Chondrocyte (in vitro differentiated cells): ENCODE measurements around the gene GNG2. TPM values are rescaled to one million over a fixed set of nuclear protein-coding genes. Genes with fewer than 3 reads are reported as not detected.
"Not testable (repeated sequence)": the region's sequence is repeated elsewhere in the genome, so short reads cannot be mapped to it uniquely, and the experiment has no call there.

ENCODE experiments used
- DNase-seq: peaks from one replicate; pipeline ENCODE4 v3.0.0; 2021; ENCODE audit warnings: mixed read lengths, low spot score
- H3K27ac Mint-ChIP-seq: one replicate; pipeline ENCODE4 v1.8.0; 2021; ENCODE audit warnings: mild to moderate bottlenecking, moderate library complexity, mixed read lengths; ENCODE audit not compliant: unreplicated experiment
- H3K27me3 Mint-ChIP-seq: 2 replicates; pipeline ENCODE4 v1.8.0; 2021; ENCODE audit warnings: low read depth, mixed read lengths
- H3K36me3 Mint-ChIP-seq: 2 replicates; pipeline ENCODE4 v1.8.0; 2021; ENCODE audit warnings: low read depth, mixed read lengths
- H3K4me1 Mint-ChIP-seq: 2 replicates; pipeline ENCODE4 v1.8.0; 2021; ENCODE audit warnings: low read depth, mild to moderate bottlenecking, mixed read lengths
- H3K4me3 Mint-ChIP-seq: one replicate; pipeline ENCODE4 v1.8.0; 2021; ENCODE audit warnings: mild to moderate bottlenecking, moderate library complexity, mixed read lengths; ENCODE audit not compliant: unreplicated experiment
- H3K9me3 Mint-ChIP-seq: 2 replicates; pipeline ENCODE4 v1.8.0; 2021; ENCODE audit warnings: low read depth, mixed read lengths
- total RNA-seq: library from RNA; stranded (reverse); gene quantifications from 3 replicates; pipeline ENCODE4 v1.2.1, GENCODE V29; 2021
- TF ChIP-seq, protein P1 (sequence below): fragments of 200-600 bp; sonication (generic); IDR thresholded peaks from 2 replicates; pipeline ENCODE4 v1.5.0; 2021; ENCODE audit warnings: antibody characterized with exemption, mild to moderate bottlenecking, moderate library complexity

Gene GNG2
- total RNA-seq, 1 donor from 2014 or later: 2.4 TPM

DNA sequence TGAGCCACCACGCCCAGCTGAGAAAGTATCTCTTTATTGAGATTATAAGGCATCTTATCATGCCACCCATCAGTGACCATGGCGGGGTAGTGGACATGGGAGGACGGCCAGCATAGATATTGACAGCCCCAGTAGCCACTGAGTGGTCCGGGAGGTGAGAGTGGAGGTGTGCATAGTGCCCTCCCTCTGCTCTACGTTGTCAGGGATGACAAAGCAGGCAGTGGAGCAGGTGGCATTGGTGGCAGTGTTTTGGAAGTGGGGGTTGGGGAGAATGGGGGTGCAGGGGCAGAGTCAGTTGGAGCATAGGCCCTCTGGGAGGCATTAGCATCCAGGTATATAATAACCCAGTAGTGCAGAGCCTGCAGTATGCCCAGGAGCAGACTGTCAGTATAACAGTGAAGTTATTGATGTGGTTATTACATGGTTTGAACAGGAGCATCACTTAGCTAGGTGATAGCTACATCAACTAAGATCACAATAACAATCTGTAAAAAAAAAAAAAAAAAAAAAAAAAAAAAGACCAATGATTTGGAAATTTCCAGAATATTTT is 41.1 kb downstream of the GNG2 start:
- Mint-ChIP-seq H3K27me3 (no peaks in the 10 kb centered on the region), H3K36me3 (no peaks in the 10 kb centered on the region), H3K4me3 (no peak overlapping the region), H3K4me1 (peaks cover 14% of the 10 kb centered on the region), H3K27ac (no peak overlapping the region), H3K9me3 (peaks cover 5% of the 10 kb centered on the region)
- TF ChIP-seq, protein P1, sequence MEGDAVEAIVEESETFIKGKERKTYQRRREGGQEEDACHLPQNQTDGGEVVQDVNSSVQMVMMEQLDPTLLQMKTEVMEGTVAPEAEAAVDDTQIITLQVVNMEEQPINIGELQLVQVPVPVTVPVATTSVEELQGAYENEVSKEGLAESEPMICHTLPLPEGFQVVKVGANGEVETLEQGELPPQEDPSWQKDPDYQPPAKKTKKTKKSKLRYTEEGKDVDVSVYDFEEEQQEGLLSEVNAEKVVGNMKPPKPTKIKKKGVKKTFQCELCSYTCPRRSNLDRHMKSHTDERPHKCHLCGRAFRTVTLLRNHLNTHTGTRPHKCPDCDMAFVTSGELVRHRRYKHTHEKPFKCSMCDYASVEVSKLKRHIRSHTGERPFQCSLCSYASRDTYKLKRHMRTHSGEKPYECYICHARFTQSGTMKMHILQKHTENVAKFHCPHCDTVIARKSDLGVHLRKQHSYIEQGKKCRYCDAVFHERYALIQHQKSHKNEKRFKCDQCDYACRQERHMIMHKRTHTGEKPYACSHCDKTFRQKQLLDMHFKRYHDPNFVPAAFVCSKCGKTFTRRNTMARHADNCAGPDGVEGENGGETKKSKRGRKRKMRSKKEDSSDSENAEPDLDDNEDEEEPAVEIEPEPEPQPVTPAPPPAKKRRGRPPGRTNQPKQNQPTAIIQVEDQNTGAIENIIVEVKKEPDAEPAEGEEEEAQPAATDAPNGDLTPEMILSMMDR: no peak
- DNase-seq: no peak

DNA sequence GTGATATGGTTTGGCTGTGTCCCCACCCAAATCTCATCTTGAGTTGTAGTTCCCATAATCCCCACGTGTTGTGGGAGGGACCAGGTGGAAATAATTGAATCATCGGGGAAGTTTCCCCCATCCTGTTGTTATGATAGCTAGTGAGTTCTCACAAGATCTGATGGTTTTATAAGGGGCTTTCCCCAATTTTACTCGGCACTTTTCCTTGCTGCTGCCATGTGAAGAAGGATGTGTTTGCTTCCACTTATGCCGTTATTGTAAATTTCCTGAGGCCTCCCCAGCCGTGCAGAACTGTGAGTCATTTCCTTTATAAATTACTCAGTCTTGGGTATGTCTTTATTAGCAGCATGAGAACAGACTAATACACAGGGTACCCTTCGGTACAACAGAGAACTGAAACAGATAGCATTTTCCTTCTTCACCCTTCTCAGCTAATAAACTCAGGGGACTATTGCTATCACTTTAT is 45.3 kb downstream of the GNG2 start:
- H3K4me1 Mint-ChIP-seq: peaks cover 20% of the 10 kb centered on the region
- not testable (repeated sequence) for H3K9me3 Mint-ChIP-seq, DNase-seq, H3K36me3 Mint-ChIP-seq, H3K27me3 Mint-ChIP-seq
- peak overlapping the region; percentile 93 for H3K27ac Mint-ChIP-seq
- peak overlapping the region; percentile 63 for H3K4me3 Mint-ChIP-seq
- TF ChIP-seq, protein P1: peak; percentile 24

GRCh38 chr14:51908086-51908485 is 47.7 kb downstream of the GNG2 start:
- H3K36me3 Mint-ChIP-seq: no peaks in the 10 kb centered on the region
- H3K27ac Mint-ChIP-seq: no peak overlapping the region
- peaks cover 20% of the 10 kb centered on the region for H3K4me1 Mint-ChIP-seq
- TF ChIP-seq, protein P1: no peak
- H3K27me3 Mint-ChIP-seq: no peaks in the 10 kb centered on the region
- H3K4me3 Mint-ChIP-seq: no peak overlapping the region
- DNase-seq: no peak
- H3K9me3 Mint-ChIP-seq: peaks cover 5% of the 10 kb centered on the region

- Mint-ChIP-seq H3K9me3 (no peaks in the 10 kb centered on the region), H3K36me3 (no peaks in the 10 kb centered on the region), H3K27me3 (no peaks in the 10 kb centered on the region), H3K4me1 (peaks cover 2% of the 10 kb centered on the region), H3K27ac (no peak overlapping the region), H3K4me3 (no peak overlapping the region)
- TF ChIP-seq, protein P1: no peak
- DNase-seq: no peak
Measured at GRCh38 chr14:51912112-51912786, 51.8 kb downstream of the GNG2 start.

DNA sequence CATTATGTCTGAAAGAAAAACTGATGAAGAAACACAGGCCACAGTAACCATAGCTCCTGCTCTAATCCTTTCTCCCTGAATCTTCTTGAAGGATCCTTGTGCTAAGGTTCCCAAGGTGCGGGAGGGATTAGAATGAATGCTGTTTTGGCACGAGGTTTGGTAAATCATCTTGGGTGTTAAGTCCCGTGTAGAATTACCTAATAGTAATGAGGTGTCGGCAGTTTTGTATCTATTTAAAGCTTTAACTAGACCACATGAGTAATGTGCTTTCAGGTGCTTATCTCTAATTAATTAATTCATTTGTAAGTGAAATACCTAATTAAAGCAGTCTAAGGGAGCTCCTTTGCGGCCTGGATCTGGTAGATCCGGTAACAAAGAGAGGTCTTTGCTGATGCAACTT is 53.9 kb downstream of the GNG2 start:
- no peaks in the 10 kb centered on the region for H3K36me3 Mint-ChIP-seq
- DNase-seq: no peak
- H3K4me1 Mint-ChIP-seq: no peaks in the 10 kb centered on the region
- TF ChIP-seq, protein P1: no peak
- H3K9me3 Mint-ChIP-seq: no peaks in the 10 kb centered on the region
- H3K4me3 Mint-ChIP-seq: no peak overlapping the region
- H3K27ac Mint-ChIP-seq: no peak overlapping the region
- no peaks in the 10 kb centered on the region for H3K27me3 Mint-ChIP-seq
